ENCODE data around the gene MRGPRX2. TPM values are rescaled to one million over a fixed set of nuclear protein-coding genes. Genes with fewer than 3 reads are reported as not detected.

Gene MRGPRX2
- total and polyA plus RNA-seq, 2 experiments from 2014 or later = not detected

DNA sequence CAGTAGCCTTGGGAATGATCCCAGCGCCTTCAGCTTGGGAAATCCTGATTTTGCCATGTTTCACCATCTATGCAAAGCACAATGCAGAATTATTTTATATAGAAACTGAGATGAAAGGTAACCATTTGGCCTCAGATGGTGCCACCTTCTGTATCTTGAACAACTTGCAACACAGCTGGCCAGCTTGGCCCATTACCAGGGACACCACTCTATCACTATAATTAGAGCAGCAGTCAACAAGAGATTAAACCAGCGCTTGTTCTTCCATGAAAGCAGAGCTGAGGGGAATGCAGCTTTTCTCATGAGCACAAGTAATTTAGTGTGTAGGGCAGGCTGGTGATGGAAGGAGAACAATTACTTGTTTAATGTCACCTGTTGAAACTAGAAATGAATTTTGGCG, 49.8 kb upstream of the MRGPRX2 start:
- Mint-ChIP-seq H3K36me3 (ENCODE audit: low read depth) (no peaks in the 10 kb centered on the region), H3K27ac (no peak overlapping the region), H3K4me1 (peaks cover 6% of the 10 kb centered on the region), H3K9me3 (no peaks in the 10 kb centered on the region), H3K27me3 (ENCODE audit: insufficient read depth, low read depth, poor library complexity) (peaks cover 2% of the 10 kb centered on the region), H3K4me3 (no peak overlapping the region)
- no peak overlapping the region for H3K4me2 ChIP-seq
- H3K4me3 ChIP-seq = no peak overlapping the region
- no peak overlapping the region for H2AFZ ChIP-seq
- H3K27ac ChIP-seq (ENCODE audit: low read depth) = no peak overlapping the region
- DNase-seq (ENCODE audit: low spot score) = no peak
- no peak for TF ChIP-seq ZNF114 (CRISPR knock-in tag; IDR thresholded peaks at IDR 0.05)
- no peak for TF ChIP-seq CREB1 (CRISPR knock-in tag; IDR thresholded peaks at IDR 0.05; ENCODE audit: low read depth)
- TF ChIP-seq, protein P1, sequence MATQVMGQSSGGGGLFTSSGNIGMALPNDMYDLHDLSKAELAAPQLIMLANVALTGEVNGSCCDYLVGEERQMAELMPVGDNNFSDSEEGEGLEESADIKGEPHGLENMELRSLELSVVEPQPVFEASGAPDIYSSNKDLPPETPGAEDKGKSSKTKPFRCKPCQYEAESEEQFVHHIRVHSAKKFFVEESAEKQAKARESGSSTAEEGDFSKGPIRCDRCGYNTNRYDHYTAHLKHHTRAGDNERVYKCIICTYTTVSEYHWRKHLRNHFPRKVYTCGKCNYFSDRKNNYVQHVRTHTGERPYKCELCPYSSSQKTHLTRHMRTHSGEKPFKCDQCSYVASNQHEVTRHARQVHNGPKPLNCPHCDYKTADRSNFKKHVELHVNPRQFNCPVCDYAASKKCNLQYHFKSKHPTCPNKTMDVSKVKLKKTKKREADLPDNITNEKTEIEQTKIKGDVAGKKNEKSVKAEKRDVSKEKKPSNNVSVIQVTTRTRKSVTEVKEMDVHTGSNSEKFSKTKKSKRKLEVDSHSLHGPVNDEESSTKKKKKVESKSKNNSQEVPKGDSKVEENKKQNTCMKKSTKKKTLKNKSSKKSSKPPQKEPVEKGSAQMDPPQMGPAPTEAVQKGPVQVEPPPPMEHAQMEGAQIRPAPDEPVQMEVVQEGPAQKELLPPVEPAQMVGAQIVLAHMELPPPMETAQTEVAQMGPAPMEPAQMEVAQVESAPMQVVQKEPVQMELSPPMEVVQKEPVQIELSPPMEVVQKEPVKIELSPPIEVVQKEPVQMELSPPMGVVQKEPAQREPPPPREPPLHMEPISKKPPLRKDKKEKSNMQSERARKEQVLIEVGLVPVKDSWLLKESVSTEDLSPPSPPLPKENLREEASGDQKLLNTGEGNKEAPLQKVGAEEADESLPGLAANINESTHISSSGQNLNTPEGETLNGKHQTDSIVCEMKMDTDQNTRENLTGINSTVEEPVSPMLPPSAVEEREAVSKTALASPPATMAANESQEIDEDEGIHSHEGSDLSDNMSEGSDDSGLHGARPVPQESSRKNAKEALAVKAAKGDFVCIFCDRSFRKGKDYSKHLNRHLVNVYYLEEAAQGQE (IDR thresholded peaks at IDR 0.05; ENCODE audit: unreplicated experiment) = no peak
- TF ChIP-seq, protein P2, sequence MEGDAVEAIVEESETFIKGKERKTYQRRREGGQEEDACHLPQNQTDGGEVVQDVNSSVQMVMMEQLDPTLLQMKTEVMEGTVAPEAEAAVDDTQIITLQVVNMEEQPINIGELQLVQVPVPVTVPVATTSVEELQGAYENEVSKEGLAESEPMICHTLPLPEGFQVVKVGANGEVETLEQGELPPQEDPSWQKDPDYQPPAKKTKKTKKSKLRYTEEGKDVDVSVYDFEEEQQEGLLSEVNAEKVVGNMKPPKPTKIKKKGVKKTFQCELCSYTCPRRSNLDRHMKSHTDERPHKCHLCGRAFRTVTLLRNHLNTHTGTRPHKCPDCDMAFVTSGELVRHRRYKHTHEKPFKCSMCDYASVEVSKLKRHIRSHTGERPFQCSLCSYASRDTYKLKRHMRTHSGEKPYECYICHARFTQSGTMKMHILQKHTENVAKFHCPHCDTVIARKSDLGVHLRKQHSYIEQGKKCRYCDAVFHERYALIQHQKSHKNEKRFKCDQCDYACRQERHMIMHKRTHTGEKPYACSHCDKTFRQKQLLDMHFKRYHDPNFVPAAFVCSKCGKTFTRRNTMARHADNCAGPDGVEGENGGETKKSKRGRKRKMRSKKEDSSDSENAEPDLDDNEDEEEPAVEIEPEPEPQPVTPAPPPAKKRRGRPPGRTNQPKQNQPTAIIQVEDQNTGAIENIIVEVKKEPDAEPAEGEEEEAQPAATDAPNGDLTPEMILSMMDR (conservative IDR thresholded peaks at IDR 0.05; ENCODE audit: low read depth in 2 of 2) = no peak
- TF ChIP-seq JUNB (IDR thresholded peaks at IDR 0.05; ENCODE audit: unreplicated experiment) = no peak
- TF ChIP-seq NANOG (IDR thresholded peaks at IDR 0.05; ENCODE audit: borderline replicate concordance) = no peak
- TF ChIP-seq, protein P3, sequence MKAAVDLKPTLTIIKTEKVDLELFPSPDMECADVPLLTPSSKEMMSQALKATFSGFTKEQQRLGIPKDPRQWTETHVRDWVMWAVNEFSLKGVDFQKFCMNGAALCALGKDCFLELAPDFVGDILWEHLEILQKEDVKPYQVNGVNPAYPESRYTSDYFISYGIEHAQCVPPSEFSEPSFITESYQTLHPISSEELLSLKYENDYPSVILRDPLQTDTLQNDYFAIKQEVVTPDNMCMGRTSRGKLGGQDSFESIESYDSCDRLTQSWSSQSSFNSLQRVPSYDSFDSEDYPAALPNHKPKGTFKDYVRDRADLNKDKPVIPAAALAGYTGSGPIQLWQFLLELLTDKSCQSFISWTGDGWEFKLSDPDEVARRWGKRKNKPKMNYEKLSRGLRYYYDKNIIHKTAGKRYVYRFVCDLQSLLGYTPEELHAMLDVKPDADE (IDR thresholded peaks at IDR 0.05) = no peak
- TF ChIP-seq EZH2phosphoT487 (IDR thresholded peaks at IDR 0.05; ENCODE audit: unreplicated experiment) = no peak
- TF ChIP-seq ZNF331 (CRISPR knock-in tag; IDR thresholded peaks at IDR 0.05; ENCODE audit: low read depth) = no peak
- TF ChIP-seq POLR2AphosphoS5 (IDR thresholded peaks at IDR 0.05; ENCODE audit: low read depth) = no peak
- TF ChIP-seq STAT1 (IDR thresholded peaks at IDR 0.05; ENCODE audit: unreplicated experiment) = no peak
- no peak for TF ChIP-seq EZH2 (IDR thresholded peaks at IDR 0.05; ENCODE audit: low read depth, unreplicated experiment)
- TF ChIP-seq, protein P4, sequence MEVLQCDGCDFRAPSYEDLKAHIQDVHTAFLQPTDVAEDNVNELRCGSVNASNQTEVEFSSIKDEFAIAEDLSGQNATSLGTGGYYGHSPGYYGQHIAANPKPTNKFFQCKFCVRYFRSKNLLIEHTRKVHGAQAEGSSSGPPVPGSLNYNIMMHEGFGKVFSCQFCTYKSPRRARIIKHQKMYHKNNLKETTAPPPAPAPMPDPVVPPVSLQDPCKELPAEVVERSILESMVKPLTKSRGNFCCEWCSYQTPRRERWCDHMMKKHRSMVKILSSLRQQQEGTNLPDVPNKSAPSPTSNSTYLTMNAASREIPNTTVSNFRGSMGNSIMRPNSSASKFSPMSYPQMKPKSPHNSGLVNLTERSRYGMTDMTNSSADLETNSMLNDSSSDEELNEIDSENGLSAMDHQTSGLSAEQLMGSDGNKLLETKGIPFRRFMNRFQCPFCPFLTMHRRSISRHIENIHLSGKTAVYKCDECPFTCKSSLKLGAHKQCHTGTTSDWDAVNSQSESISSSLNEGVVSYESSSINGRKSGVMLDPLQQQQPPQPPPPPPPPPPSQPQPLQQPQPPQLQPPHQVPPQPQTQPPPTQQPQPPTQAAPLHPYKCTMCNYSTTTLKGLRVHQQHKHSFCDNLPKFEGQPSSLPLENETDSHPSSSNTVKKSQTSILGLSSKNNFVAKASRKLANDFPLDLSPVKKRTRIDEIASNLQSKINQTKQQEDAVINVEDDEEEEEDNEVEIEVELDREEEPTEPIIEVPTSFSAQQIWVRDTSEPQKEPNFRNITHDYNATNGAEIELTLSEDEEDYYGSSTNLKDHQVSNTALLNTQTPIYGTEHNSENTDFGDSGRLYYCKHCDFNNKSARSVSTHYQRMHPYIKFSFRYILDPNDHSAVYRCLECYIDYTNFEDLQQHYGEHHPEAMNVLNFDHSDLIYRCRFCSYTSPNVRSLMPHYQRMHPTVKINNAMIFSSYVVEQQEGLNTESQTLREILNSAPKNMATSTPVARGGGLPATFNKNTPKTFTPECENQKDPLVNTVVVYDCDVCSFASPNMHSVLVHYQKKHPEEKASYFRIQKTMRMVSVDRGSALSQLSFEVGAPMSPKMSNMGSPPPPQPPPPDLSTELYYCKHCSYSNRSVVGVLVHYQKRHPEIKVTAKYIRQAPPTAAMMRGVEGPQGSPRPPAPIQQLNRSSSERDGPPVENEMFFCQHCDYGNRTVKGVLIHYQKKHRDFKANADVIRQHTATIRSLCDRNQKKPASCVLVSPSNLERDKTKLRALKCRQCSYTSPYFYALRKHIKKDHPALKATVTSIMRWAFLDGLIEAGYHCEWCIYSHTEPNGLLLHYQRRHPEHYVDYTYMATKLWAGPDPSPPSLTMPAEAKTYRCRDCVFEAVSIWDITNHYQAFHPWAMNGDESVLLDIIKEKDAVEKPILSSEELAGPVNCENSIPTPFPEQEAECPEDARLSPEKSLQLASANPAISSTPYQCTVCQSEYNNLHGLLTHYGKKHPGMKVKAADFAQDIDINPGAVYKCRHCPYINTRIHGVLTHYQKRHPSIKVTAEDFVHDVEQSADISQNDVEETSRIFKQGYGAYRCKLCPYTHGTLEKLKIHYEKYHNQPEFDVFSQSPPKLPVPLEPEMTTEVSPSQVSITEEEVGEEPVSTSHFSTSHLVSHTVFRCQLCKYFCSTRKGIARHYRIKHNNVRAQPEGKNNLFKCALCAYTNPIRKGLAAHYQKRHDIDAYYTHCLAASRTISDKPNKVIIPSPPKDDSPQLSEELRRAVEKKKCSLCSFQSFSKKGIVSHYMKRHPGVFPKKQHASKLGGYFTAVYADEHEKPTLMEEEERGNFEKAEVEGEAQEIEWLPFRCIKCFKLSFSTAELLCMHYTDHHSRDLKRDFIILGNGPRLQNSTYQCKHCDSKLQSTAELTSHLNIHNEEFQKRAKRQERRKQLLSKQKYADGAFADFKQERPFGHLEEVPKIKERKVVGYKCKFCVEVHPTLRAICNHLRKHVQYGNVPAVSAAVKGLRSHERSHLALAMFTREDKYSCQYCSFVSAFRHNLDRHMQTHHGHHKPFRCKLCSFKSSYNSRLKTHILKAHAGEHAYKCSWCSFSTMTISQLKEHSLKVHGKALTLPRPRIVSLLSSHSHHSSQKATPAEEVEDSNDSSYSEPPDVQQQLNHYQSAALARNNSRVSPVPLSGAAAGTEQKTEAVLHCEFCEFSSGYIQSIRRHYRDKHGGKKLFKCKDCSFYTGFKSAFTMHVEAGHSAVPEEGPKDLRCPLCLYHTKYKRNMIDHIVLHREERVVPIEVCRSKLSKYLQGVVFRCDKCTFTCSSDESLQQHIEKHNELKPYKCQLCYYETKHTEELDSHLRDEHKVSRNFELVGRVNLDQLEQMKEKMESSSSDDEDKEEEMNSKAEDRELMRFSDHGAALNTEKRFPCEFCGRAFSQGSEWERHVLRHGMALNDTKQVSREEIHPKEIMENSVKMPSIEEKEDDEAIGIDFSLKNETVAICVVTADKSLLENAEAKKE (CRISPR knock-in tag; IDR thresholded peaks at IDR 0.05) = no peak
- no peak for ATAC-seq
- peaks cover 6% of the 10 kb centered on the region; the same call in 1 of the 2 replicates for H3K4me1 ChIP-seq (ENCODE audit: insufficient read depth)
- H3K36me3 ChIP-seq (ENCODE audit: insufficient read depth) = no peaks in the 10 kb centered on the region; the same call in 1 of the 2 replicates
- H3K79me2 ChIP-seq (replicated peaks; ENCODE audit: insufficient read depth) = no peaks in the 10 kb centered on the region
- no peaks in the 10 kb centered on the region for H3K27me3 ChIP-seq (ENCODE audit: insufficient read depth)
- no peaks in the 10 kb centered on the region for H4K20me1 ChIP-seq (replicated peaks; ENCODE audit: insufficient read depth)
- peaks cover 3% of the 10 kb centered on the region; the same call in 1 of the 2 replicates for H3K9me2 ChIP-seq (ENCODE audit: insufficient read depth)
- H3F3A ChIP-seq (replicated peaks; ENCODE audit: low read depth) = no peaks in the 10 kb centered on the region
